Stimulated activated CD8-positive, alpha-beta memory T cell treated with anti-CD3 and anti-CD28 coated beads, Interleukin-15, amount 100 ng/mL, for 24 hours (primary cell): ENCODE results near the gene CD160.
"Not testable (repeated sequence)": the region's sequence is repeated elsewhere in the genome, so short reads cannot be mapped to it uniquely, and the experiment has no call there.

Source experiments
- DNase-seq: peaks from one replicate; pipeline ENCODE4 v3.0.0-alpha.2; 2020; ENCODE audit warnings: low read depth

The CD160 gene

GRCh38 chr1:145758575-145758974, 39.3 kb downstream of the CD160 start:
- DNase-seq, result no peak

GRCh38 chr1:145759721-145760120, 40.4 kb downstream of the CD160 start:
- no peak for DNase-seq

- not testable (repeated sequence) for DNase-seq
Measured at GRCh38 chr1:145760395-145760949, 41.2 kb downstream of the CD160 start.

GRCh38 chr1:145761498-145761897, 42.2 kb downstream of the CD160 start:
- not testable (repeated sequence) for DNase-seq

- not testable (repeated sequence) for DNase-seq
Measured at GRCh38 chr1:145762001-145762400, 42.7 kb downstream of the CD160 start.

DNA sequence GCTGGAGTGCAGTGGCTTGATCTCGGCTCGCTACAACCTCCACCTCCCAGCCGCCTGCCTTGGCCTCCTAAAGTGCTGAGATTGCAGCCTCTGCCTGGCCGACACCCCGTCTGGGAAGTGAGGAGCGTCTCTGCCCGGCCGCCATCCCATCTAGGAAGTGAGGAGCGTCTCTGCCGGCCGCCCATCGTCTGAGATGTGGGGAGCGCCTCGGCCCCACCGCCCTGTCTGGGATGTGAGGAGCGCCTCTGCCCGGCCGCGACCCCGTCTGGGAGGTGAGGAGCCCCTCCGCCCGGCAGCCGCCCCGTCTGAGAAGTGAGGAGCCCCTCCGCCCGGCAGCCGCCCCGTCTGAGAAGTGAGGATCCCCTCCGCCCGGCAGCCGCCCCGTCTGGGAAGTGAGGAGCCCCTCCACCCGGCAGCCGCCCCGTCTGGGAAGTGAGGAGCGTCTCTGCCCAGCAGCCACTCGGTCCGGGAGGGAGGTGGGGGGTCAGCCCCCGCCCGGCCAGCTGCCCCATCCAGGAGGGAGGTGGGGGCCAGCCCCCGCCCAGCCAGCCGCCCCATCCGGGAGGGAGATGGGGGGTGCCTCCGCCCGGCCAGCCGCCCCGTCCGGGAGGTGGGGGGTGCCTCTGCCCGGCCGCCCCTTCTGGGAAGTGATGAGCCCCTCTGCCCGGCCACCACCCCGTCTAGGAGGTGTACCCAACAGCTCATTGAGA, 45.1 kb downstream of the CD160 start:
- not testable (repeated sequence) for DNase-seq

DNA sequence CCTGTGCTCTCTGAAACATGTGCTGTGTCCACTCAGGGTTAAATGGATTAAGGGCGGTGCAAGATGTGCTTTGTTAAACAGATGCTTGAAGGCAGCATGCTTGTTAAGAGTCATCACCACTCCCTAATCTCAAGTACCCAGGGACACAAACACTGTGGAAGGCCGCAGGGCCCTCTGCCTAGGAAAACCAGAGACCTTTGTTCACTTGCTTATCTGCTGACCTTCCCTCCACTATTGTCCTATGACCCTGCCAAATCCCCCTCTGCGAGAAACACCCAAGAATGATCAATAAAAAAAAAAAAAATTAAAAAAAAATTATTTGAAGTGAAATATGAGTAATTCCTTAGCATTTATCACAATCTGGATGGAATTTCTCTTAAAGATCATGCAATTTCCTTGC, 45.8 kb downstream of the CD160 start:
- not testable (repeated sequence) for DNase-seq

GRCh38 chr1:145765585-145766360, 46.5 kb downstream of the CD160 start:
- DNase-seq, result not testable (repeated sequence)

DNA sequence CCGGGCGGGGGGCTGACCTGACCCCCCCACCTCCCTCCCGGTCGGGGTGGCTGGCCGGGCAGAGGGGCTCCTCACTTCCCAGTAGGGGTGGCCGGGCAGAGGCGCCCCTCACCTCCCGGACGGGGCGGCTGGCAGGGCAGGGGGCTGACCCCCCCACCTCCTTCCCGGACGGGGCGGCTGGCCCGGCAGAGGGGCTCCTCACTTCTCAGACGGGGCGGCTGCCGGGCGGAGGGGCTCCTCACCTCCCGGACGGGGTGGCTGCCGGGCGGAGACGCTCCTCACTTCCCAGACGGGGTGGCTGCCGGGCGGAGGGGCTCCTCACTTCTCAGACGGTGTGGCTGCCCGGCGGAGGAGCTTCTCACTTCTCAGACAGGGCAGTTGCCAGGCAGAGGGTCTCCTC, 47.6 kb downstream of the CD160 start:
- not testable (repeated sequence) for DNase-seq

GRCh38 chr1:145768004-145768403, 48.7 kb downstream of the CD160 start:
- DNase-seq, result not testable (repeated sequence)

DNA sequence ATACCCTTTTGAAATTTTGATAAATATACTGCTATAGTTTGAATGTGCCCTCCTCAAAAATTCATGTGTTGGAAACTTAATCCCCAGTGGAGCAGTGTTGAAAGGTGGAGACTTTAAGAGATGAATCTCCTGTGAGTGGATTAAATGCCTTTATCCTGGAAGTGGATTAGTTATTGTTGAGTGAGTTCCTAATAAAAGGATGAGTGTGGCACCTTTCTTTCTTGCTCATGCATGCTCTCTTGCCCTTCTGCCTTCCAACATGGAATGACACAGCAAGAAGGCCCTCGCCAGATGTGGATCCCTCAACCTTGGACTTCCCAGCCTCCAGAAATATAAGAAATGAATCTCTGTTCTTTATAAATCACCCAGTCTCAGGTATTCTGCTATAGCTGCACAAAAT, 51.8 kb downstream of the CD160 start:
- DNase-seq, result no peak

DNA sequence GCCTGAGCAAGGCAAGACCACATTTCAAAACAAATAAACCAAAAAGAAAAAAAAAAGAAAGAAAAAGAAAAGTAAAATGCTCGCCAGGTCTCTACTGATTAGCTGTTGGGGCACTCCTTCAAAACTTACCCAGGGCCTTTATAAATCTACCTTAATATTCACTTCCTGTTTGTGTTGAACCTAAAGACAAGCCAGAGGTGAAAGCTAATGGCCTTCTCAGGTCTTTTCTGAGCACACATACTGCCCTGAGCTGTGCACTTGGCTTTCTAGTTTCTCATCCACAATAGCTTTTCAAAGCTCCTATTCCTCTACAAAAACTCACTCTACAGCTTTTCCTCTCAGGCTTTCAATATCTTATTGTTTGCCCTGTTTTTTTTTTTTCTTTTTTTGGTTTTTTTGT, 54.1 kb downstream of the CD160 start:
- DNase-seq, result no peak

DNA sequence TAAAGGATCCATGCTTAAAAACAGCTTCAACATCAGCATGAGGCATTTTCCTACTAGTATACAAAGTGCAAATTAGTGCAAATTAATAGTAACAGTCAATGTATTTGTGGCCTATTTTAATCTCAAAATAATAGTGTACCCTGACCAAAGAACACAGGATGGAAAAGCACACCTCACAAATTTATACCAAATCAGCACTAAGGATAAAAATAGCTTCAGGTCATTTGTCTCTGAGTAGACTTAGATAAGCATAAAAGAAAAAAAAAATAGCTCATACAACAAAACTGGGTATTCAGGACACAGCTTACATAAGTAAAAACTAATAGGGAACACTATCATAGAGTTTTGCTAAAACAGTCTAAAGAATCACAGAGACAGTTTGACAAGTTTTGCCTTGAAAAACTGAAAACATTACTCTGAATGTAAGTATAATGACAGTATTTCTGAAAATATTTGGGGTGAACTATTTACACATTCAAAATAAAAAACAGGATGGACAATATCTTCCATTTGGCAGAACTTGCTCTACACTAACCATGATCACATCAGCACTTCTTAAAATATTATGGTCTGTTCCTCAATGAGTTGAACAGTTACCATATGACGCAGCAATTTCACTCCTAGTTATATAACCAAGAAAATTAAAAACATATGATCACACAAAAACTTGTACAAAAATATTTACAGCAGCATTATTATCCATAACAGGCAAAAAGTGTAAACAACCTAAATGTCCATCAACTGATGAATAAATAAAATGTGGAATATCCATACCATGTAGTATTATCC, 58.3 kb downstream of the CD160 start:
- DNase-seq, result no peak

DNA sequence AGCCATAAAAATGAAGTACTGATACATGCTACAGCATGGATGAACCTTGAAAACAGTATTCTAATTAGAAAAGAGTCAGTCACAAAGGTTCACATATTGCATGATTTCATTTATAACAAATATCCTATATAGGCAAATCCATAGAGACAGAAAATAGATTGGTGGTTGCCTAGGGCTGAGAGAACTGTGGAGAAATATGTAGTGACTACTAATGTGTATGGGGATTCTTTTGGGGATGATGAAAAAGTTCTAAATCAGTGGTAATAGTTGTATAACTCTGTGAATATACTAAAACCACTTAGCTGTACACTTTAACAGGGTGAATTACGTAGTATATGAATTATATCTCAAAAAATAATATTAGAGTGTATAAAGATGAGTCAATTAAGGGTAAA, 58.8 kb downstream of the CD160 start:
- DNase-seq, result no peak

- no peak for DNase-seq
Measured at GRCh38 chr1:145782272-145783099, 63.2 kb downstream of the CD160 start.

DNA sequence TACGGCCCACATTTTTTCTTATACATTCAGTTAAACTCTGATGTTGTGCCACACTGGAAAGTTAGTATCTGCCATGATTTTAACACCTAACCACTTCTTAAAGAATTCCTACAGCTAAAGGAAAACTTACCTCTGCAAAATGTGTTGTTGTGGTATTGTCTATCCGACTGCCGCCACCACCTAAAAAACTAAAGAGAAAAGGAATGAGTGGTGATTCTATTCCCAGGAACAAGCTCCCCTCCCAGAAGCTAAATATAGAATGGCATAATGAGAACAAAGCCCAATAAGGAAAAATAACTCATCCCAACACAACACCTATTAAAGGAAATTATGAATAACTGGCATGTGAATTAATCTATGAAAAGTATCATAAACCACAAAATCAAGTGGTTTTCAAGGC, 65.1 kb downstream of the CD160 start:
- no peak for DNase-seq

GRCh38 chr1:145785547-145785946, 66.2 kb downstream of the CD160 start:
- DNase-seq, result no peak

GRCh38 chr1:145786271-145786670, 67.0 kb downstream of the CD160 start:
- DNase-seq, result no peak

GRCh38 chr1:145788580-145788979, 69.3 kb downstream of the CD160 start:
- no peak for DNase-seq
